ENCODE results near the gene SASH1. TPM values are rescaled to one million over a fixed set of nuclear protein-coding genes. Genes with fewer than 3 reads are reported as not detected.

The SASH1 gene
- total RNA-seq, 1 donor from 2014 or later = 23.2 TPM

DNA sequence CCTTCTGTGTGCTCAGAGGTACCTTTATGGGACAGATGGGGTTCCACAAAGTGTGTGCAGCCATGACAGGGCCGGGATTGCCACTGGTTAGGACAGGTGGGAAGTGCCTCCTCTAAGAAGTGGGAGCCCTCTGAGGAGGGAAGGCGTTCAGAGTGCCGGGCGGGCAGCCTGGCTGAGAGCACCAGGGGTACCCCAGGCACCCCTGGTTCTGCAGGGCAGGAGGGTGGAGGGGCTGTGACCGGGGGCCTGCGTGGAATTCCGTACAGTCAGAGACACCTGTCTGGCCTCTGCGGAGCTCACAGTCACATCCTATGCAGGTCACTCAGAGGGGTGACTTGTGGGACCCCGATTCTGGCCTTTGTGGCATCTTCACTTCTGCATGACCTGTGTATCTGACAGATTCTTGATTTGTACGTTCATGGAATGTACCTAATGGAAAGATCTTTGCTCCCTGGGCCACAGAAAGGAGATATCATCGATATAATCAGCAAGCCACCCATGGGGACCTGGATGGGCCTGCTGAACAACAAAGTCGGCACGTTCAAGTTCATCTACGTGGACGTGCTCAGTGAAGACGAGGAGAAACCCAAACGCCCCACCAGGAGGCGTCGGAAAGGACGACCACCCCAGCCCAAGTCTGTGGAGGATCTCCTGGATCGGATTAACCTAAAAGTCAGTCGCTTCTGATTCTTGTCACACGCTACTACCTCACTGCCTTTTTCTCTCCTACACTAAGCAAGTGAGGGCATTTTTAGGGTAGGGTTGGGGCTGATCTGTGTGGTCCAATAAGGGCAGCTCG, 190.9 kb downstream of the SASH1 start:
- DNase-seq (ENCODE audit: low spot score in 2 of 2) (no peak), FAIRE-seq (no peak)

DNA sequence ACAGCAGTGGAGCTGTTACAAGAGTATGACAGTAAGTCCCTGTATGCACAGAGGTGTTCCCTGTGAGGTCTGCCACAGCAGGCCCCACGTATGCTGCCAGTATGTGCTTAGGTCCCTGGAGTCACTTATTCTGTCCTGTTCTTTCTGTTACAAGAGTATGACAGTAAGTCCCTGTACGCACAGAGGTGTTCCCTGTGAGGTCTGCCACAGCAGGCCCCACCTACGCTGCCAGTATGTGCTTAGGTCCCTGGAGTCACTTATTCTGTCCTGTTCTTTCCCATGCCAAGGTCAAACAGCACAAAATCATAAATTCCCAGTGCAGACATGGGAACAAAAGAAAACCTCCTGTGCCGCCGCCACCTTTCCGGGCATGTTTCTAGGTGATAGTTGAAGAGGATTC, 192.2 kb downstream of the SASH1 start:
- FAIRE-seq (no peak), DNase-seq (ENCODE audit: low spot score in 2 of 2) (no peak)

DNA sequence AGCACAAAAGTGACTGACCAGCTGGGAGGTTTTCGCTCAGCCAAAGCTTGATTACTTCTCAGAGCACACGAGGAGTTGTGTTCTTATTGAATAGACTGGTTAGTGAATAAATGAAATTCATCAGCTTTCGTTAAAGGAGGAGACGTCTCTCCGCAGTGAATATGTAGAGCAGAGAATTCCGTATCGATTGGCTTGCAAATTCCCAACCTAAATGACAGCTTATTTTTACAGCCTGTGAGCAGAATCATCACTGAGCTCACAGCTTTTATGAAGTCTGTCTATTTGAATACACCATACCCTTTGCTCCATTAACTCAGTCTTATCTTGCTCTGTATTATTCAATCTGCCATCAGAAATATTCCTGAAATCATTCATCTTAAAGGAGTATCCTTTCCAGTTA, 192.7 kb downstream of the SASH1 start:
- FAIRE-seq (no peak), DNase-seq (ENCODE audit: low spot score in 2 of 2) (no peak)

GRCh38 chr6:148535976-148536375, 193.3 kb downstream of the SASH1 start:
- FAIRE-seq (no peak), DNase-seq (ENCODE audit: low spot score in 2 of 2) (no peak)

- FAIRE-seq (no peak), DNase-seq (ENCODE audit: low spot score in 2 of 2) (peak in 1 of 2 donors; percentile 41)
These were observed 195.9 kb downstream of the SASH1 start for GRCh38 chr6:148538261-148539190.

- FAIRE-seq = no peak
- no peak for DNase-seq (ENCODE audit: low spot score in 2 of 2)
These were observed 200.9 kb downstream of the SASH1 start for GRCh38 chr6:148543540-148543939.

DNA sequence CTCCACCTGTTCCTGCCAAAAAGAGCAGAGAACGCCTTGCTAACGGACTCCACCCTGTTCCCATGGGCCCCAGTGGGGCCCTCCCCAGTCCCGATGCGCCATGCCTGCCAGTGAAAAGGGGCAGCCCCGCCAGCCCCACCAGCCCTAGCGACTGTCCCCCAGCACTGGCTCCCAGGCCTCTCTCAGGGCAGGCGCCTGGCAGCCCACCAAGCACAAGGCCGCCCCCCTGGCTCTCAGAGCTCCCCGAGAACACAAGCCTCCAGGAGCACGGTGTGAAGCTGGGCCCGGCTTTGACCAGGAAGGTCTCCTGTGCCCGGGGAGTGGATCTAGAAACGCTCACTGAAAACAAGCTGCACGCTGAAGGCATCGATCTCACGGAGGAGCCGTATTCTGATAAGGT, 201.8 kb downstream of the SASH1 start:
- DNase-seq (ENCODE audit: low spot score in 2 of 2) = no peak
- no peak for FAIRE-seq

DNA sequence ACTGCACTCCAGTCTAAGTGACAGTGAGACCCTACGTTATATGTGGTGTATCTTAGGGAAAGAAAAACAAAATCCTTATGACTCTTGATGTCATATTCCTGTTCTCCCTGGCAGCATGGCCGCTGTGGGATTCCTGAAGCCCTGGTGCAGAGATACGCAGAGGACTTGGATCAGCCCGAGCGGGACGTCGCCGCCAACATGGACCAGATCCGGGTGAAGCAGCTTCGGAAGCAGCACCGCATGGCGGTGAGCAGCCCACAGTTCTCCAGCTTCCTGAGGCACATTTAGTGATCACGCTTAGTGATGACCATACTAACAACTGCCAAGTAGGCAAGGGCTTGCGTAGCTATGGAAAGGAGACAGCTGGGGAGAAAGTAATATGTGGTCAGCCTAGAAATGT, 203.3 kb downstream of the SASH1 start:
- DNase-seq (ENCODE audit: low spot score in 2 of 2) (no peak), FAIRE-seq (no peak)

GRCh38 chr6:148547110-148547509, 204.5 kb downstream of the SASH1 start:
- FAIRE-seq = no peak
- DNase-seq (ENCODE audit: low spot score in 2 of 2) = no peak

- no peak for FAIRE-seq
- peak in 1 of 2 donors; percentile 37 for DNase-seq (ENCODE audit: low spot score in 2 of 2)
These were observed 205.6 kb downstream of the SASH1 start for GRCh38 chr6:148548065-148548748.

DNA sequence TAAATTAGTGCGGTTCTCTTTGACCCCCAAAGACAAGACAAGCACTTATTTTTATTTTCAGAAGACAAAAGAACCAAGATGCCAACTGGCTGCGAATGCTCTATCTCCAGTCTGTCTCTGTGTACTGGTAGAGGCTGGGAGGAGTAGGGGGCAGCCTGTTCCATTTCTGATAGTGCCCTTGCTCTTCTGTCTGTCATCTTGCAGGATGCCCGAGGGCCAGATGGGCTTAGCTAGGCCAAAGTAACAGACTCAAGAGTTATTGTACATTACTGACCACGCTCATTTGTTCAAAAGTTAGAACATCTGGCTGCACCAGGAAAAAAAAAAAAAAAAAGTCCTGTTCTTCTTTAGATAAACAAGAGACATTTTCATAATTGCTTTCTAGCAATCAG, 206.1 kb downstream of the SASH1 start:
- no peak for FAIRE-seq
- DNase-seq (ENCODE audit: low spot score in 2 of 2) = no peak

DNA sequence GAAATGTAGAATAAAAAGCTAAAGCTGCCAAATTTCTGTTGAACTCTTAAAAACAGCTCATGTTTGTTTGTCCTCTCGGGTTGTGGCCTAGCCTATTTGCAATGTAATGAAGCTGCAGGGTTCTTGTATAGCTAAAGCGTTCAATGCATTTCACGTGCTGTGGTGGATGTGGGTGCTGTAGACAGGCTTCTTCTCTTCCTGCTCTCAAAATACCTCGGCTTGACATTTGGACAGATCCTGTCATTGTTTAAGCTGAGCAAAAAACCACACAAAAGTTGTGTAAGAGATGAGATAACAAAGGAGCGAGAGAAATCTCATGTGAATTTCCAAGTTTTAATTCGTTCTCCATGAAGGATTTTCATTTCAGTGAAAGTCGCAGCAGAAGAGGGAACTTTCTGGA, 207.9 kb downstream of the SASH1 start:
- DNase-seq (ENCODE audit: low spot score in 2 of 2) = no peak
- FAIRE-seq = no peak

DNA sequence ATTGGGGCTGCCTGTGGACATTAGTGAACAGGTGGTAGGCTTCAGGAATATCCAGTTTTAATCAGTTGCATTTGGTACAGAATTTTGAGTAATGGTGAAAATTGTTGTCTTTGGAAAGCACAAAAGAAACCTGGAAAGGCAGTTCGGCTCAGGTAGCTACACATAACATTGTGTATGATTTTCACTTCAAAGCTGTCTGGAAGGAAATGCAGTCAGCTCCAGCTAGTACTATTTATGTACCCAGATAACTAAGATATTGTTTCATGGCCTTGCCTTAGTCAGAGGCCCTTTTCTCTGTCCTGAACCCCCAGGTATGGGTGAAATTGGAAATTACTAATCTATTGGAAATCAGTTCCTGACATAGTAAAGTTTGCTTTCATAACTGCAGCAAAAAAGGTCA, 208.6 kb downstream of the SASH1 start:
- no peak for FAIRE-seq
- DNase-seq (ENCODE audit: low spot score in 2 of 2) = no peak

GRCh38 chr6:148556410-148556809, 213.8 kb downstream of the SASH1 start:
- FAIRE-seq = no peak
- DNase-seq (ENCODE audit: low spot score in 2 of 2) = no peak

- FAIRE-seq = no peak
These were observed 215.2 kb downstream of the SASH1 start for GRCh38 chr6:148557796-148558321.

DNA sequence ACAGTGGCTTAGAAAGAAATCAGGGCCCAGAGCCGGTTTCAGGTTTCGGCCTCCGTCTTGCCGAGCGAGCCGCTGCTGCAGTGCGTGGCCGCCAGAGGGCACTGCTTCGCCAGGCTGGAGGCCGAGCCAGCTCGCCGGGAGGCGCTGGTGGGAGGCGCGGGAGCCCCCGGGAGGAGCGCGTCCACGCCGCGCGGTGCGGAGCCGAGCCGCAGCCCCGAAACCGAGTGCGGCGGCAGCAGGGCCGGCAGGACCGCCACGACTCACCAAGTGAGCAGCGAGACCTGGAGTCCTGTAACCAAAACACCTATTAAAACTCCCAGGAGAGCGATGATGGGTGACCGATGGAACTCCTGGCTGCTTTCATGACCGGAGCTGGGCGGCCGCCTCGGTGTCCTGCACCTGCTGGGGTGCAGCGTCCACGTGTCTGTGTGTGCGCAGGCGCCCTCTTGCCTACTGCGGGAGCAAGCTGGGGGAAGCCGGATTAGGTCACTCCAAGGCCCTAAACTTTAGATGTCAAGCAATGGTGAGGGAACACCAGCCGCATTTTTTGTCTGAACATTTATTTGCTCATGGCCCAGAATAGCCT, 217.3 kb downstream of the SASH1 start:
- no peak for FAIRE-seq

More at GRCh38 chr6:148557796-148558321, 215.2 kb downstream of the SASH1 start:
- no peak for DNase-seq (ENCODE audit: low spot score in 2 of 2)

DNA sequence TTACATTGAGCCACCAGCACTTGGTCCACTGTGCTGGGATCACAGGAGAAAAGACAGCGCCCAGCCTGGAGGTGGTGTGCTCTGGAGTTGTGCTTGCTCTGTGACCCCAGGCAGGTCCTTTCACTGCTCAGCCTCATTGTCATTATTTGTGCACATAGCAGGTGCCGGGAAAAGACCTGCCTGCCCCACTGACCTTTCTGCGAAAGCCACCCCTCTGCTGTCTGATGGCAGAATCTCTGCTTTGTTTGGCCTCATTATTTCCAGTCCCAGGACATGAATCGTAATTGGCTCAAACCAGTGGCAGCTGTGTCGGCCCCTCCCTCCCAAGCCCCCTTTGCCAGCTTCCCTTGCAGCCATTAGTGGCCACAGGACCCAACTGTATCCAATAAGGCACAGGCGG, 219.0 kb downstream of the SASH1 start:
- DNase-seq (ENCODE audit: low spot score in 2 of 2) = no peak

More for the DNA sequence above, 217.3 kb downstream of the SASH1 start:
- peak; percentile 74 to 84 for DNase-seq (ENCODE audit: low spot score in 2 of 2)

DNA sequence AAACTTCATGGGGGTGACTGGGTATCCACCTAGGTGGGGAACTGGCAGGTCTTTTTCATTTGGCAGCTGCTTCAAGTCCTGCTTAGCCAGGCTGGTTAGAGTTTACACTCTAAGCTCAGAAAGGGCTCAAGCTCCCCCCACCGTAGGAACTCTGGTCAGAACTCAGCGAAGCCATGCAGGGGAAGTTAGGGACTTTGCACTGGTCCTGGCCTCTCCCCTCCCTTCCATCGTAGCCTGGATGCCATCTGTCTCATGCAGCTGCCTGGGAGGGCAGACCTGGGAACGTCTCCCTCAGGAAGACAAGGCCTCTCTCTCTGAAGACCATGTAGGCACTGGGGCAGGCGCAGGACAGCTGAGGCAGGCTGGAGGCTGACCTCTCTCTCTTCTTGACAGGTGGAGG, 220.4 kb downstream of the SASH1 start:
- FAIRE-seq (no peak), DNase-seq (ENCODE audit: low spot score in 2 of 2) (no peak)

More for the DNA sequence above, 219.0 kb downstream of the SASH1 start:
- no peak for FAIRE-seq

GRCh38 chr6:148564494-148565035, 221.9 kb downstream of the SASH1 start:
- no peak for DNase-seq (ENCODE audit: low spot score in 2 of 2)
- FAIRE-seq = no peak
